Hematopoietic multipotent progenitor cell (in vitro differentiated cells): ENCODE data around the gene GIGYF2. TPM values are rescaled to one million over a fixed set of nuclear protein-coding genes. Genes with fewer than 3 reads are reported as not detected.
A peak's percentile ranks its signal among the peaks of the same experiment; 100 is the strongest.

Experiments
- DNase-seq, 3 donors: peaks; one replicate each; pipeline ENCODE4 v3.0.0-alpha.2; 2011 to 2015; ENCODE audit warnings: low read depth in 2 of 3, low spot score in 2 of 3
- total RNA-seq: library from RNA; depleted of rRNA; stranded (reverse); fragments of >200 nt; gene quantifications from one replicate; pipeline ENCODE4 v1.2.3, GENCODE V29; 2012

GIGYF2 gene
- total RNA-seq, 1 donor, result 60.6 TPM

DNA sequence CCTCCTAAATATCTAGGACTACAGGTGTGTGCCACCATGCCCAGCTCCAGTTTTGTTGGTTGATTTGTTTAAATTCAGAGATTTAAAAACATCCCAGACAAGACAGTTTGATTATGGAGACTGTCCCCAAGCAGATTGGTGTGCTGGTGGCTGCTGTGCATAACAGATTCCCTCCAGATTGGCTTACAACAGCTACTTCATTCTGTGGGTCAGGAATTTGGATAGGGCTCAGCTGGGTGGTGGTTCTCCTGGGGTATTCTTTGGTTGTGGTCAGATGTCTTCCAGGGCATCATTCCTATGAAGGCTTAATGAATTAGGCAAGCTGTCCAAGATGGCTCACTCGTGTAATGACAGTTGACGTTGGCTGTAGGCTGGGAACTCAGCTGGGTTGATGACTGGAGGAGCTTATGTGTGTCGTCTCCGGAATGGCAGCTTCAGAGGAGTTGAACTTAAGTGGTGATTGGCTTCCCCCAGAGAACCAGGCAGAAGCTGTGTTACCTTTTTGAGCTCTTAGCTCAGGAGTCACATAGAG is 162.3 kb downstream of the GIGYF2 start:
- DNase-seq, result no peak

DNA sequence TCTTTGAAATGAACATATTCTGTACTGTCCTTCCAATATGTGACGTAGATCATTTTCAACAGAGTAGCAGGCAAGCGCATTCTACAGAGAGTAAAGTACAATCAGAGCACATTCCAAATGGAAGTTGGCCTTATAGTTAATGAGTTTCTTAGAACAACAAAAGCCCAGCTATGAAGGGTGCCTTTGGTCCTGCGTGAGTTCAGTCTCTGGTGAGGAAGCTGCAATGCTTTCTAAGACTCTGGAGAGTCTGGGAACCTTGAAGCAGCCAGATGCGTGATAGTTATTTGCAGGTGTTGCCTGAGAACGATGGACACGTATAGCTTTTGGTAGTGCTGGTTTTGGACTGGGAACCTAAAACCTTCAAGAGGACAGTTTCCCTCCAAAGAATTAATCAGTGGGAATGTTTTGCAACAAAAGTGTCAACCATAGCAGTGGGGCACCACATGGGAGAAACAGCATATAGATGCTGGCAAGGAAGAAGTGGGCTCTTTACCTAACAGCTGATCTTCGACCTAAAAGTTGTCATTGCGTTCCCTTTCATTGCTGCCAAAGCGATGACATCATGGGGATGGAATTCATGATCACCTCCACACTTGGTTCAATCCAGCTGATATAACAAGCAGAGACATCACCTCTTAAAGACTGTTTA is 163.6 kb downstream of the GIGYF2 start:
- DNase-seq, result no peak

DNA sequence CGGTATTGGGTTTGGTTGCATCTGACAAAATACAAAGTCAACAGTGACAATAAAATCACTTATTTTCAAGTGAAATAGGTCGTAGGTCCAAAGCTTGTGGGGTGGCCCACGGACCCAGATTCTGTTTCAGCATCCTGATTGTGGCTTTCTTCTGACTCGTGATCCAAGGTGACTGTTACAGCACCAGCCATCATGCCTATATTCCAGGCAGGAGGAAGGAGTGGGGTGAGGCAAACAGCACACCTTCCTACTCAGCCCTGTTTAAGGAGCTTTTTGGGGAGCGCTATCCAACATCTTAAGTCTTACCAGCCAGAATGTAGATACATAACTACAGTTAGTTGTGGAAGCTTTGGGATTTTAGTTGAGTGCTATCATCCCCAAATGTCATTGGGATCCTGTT is 164.2 kb downstream of the GIGYF2 start:
- DNase-seq, result no peak

DNA sequence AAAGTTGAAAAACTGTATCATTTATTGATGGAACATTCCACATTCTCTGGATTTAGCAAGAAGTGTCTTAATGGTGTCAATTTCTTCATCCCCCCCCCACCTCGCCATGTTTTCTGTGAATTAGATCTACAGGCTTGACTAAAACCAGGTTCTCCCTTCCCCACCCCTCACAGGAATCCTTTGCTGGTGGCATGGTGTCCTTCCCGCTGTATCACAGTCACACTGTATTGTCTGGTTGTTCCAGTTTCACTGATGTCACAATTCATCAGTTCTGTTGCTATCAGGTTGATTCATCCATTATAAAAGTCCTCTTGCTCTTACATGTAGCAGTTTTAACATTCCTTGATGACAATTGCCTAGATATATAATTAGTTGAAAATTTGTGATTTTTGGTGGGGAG is 166.9 kb downstream of the GIGYF2 start:
- DNase-seq, result no peak

DNA sequence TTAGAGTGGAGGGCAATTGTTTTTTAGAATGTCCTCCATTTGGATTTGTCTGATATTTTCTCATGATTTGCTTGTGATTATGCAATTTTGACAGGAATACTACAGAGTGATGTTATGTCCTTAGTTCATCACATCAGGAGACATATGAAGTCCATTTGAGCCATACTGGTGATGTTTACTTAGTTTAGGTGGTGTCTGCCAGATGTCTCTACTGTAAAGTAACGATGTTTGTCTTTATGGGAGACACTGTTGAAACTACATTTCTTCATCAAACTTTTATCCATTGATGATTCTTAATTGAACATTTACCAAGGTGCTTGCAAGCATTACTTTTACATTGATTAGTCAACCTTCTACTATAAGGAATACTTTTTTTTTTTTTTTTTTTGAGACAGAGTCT is 168.0 kb downstream of the GIGYF2 start:
- no peak for DNase-seq

DNA sequence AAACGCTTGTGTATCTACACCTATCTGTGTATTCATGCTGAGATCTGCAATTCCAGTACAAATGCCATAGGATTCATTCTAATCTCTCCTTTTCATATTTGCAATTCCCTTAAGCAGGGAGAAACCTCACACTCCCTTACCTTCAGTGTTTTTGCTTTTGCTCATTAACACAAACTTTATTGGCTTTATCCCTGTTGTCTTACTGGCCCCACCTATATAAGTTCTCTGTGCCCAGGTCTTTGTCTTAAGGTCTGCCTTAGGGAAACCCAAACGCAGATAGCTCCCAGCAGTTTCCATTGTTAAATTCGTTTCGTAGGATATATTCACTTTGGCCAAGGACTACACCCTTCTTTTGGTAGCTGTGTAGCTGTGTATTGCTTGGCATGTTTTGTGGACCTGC is 169.0 kb downstream of the GIGYF2 start:
- no peak for DNase-seq

DNA sequence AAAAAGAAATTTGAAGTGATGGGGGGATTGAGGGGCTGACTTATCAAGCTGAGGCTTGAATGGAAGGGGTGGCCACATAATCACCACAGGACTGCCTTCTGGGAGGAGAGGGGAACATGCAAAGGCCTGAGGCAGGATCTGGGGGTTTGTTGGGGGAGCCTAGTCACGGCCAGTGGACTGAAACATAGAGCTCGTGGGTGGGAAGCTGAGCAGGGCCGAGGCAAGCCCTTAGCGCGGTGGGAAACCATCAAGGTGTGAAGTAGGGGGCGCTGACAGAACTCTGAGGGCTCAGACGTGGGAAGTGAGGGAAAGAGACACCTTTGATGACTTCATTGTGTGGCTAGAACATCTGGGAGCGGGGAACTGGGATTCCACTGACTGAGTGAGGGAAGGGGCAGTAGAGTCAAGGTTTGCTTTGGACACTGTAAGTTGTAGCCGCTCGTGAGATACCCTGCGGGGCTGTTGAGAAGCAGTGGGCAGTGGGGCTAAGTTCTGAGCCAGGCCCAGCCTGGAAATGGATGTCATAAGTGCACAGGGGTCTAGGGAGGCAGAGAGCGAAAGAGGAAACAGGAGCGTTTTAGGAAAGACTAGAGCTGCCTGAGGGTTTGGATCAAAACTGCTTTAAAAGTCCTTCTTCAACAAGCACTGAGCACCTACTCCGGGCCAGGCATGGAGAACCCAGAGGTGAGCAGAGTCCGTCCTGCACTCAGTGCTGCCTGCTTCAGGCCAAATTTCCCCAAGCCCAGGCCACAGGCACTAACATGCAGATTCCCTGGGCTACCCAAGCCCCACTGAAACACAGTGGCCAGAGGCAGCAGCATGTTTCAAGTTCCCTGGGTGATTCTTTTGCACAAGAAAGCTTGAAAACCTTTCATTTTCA is 172.2 kb downstream of the GIGYF2 start:
- DNase-seq, result no peak

DNA sequence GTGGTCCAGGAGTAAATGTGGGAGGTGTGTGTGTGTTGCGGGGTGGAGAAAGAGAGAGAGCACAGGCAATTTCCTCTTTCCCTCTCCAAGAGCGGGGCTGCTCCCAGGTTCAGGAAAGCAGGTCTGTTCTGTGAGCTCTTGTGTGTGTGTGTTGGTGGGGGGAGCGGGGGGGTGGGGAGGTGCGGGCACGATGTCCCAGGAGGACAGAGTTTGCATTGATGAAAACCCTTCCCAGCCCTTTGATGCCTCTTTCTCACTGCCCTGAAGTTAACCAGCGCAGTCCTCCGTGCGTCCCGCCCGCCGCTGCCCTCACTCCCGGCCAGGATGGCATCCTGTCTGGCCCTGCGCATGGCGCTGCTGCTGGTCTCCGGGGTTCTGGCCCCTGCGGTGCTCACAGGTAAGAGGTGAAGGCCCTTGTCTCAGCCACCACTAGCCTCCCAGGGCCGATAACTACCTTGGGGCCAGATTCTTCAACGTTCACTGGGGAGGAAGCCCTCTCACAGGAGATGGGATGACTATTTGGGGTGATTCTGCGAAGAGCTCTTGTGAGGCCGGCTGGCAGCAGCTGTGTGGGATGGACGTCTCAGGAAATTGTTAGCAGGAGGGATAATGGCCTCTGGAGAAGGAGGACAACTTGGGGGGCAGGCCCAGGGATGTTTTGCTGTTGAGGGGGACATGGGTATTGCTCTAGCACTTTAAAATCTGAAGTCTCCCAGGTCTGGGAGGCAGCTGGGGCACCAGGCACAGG is 173.1 kb downstream of the GIGYF2 start, which contains the start of gene SNORC:
Gene SNORC (plus strand): TSS at position 247 of the 748 bp plus-strand sequence. CDS start 78 bp downstream, at position 325.
- DNase-seq, result no peak

DNA sequence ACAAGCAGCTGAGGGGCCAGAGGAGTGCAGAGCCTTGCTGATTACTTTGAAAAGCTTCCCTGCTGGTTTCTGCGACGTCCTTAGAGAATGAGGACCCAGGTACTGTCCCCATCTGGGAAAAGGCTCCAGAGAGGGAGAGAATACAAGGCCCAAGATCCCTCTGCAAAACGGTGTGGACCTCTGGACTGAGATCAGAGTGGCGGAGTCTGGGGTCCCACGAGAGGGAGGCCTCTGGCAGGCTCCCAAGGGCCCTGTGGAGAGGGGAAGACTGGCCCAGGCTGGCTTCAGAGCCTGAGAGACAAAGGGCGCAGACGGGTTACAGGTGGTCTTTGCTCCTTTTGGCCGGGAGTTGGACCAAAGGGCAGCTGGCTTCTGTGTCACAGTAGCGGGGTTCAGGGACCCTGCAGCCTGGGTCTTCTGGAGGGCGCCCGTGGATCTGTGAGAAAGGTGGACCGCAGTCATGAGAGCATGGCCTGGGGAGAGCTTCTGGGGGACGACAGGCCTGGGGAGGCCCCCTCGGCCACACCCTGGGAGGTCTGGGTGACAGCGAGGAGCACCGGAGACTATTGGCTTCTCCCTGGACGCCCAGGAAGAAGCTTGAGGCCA is 173.7 kb downstream of the GIGYF2 start:
- DNase-seq, result no peak

DNA sequence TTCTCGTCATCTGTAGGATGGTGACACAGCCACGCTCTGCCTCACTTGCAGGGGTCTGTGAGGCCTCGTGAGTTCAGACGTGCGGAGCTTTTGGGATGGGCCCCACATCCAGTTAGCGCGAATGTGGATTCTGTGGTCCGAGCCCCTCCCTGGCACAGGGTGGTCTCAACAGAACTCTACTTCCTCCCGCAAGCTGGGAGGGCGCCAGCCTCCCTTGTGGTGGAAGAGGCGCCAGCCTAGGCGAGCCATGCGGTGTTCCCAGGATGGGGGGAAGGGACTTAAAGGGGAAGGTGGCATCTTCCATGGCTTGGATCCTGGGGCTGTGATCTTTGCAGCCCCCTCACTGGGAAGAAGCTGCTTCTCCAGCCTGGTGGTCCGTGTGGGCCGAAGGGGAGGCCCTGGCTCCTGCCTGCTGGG is 174.3 kb downstream of the GIGYF2 start:
- DNase-seq, result peak in 1 of 3 donors; percentile 29

DNA sequence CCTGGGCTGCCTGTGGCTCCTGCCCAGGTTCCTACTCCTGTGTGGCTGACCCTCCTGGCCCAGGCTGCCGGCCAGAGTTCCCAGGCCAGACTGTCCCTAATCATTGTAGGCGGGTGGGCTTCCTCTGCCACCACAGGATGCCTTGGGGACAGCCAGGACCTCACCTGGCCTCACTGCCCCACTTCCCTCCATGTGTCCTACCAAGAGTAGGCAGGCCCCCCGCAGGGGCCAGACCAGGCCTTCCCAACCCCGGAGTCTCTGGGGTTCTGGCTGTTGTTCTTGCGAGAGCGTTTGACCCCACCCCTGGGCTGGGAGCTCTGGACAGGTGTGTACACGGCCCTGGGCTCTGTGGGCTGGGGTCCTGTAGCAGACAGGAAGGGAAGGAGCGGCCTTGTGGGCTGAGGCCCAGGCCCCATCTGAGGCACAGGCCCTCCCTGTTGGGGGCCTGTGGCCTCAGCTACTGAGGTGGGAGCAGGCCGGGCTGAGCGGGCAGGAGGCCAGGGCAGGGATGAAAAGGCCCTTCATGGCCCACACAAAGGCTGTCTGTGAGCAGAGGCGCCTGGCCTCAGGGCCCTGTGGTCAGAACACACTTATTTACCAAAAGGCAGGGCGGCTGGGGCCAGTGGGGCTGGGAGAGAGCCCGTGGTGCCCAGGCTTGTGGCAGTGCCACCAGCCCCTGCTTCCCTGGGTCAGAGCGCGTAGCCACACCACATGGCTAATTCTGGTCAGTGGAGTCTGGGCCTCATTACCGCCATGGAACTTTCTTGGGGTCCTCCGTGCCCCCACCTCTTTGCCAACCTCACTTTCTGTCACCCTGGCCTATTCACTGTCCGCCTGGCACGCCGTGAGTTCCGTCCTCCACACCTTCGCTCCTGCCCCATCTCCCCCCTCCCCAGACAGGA is 175.0 kb downstream of the GIGYF2 start:
- DNase-seq, result no peak

DNA sequence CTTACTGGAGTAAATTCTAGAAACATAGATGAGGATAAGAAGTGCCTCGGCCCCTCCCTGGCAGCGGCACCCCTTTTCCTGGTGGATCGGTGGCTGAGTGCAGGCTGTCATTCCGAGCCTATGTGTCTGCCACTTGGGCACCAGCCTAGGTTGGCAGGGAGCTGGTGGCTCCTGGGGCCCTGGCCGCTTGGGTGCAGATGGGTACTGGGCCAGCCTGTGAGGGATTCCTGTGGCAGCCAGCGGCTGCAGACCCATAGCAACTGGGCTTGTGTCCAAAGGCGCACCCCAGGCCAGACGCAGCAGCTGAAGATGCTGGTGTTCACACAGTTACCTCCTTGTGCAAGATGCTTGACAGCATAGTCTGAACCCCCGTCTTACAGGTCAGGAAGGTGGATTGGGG is 175.7 kb downstream of the GIGYF2 start:
- DNase-seq, result no peak

DNA sequence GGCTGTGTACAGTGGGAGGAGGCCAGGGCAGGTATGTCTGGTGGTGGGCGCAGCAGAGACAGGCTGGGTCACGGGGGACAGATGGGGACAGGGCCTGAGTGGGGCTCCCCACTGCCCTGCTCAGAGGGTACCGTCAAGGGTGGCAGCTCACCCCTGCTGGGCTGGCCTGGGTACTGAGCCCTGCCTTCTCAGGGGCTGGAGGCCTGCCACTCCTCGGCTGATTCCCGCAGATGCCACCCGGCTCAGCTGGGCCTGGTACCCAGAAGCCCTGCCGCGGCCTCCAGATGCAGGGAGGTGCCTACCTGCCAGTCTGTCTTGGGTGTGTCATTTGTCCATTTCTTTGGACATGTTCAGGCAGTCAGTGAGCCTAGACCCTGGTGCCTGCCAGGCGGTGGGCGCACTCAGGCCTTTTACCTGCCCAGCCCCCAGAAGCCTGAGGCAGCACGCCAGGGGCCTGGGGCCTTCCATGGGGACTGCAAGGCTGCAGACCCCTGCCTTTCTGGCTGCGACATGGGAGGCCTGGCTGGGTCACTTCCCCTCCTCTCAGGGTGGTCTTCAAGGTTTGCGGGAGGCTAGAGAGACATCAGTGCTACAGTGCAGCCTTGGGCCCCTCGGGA is 176.3 kb downstream of the GIGYF2 start:
- DNase-seq, result no peak

DNA sequence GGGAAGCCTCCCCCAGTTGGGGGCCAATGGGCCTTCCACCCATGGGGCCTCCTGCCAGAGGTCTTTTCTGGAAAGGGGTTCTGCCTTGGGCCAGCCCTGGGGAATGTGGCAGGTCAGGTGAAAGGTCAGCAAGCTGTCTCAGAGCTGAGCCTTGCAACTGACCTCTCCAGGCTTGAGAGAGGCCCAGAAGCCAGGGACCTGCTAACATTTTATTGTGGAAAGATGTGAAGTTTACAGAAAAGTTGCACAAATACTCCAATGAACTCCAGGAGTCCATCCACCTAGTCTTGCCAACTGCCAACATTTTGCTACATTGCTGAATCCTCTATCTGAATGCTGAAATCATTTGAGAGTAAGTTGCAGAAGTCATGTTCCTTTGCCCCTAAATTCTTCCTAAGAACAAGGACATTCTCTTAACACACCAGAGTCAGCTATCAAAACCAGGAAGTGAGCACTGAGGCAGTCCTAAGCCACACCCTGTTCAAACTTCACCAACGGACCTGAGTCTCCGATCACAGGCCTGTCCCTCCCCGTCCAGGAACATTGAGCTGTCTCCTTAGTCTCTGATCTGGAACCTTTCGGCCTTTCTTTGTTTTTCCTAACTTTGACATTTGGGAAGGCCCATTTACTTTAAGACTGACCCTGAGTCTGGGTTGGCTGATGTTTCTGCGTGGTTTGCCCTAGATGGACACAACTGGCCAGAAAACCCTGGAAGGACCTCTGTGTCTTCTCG is 176.9 kb downstream of the GIGYF2 start:
- DNase-seq, result no peak

DNA sequence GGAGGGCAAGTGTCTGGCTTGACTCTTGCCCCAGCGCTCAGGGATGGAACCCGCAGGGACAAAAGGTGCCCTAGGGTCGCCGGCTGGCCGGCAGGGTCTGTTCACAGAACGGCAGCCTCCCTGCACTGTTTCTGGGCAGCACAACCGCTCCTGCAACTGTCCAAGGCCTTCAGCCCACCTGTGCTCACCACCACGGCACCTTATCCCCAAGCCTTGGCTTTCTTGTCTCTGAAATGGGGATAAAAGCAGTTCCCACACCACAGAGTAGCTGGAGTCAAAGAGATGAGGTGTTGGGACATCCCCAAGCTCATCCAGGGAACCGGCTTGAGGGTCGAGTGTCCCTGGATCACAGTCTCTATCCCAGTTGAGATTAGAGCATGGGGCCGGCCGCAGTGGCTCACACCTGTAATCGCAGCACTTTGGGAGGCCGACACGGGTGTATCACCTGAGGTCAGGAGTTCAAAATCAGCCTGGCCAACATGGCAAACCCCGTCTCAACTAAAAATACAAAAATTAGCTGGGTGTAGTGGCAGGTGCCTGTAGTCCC is 177.6 kb downstream of the GIGYF2 start:
- no peak for DNase-seq

DNA sequence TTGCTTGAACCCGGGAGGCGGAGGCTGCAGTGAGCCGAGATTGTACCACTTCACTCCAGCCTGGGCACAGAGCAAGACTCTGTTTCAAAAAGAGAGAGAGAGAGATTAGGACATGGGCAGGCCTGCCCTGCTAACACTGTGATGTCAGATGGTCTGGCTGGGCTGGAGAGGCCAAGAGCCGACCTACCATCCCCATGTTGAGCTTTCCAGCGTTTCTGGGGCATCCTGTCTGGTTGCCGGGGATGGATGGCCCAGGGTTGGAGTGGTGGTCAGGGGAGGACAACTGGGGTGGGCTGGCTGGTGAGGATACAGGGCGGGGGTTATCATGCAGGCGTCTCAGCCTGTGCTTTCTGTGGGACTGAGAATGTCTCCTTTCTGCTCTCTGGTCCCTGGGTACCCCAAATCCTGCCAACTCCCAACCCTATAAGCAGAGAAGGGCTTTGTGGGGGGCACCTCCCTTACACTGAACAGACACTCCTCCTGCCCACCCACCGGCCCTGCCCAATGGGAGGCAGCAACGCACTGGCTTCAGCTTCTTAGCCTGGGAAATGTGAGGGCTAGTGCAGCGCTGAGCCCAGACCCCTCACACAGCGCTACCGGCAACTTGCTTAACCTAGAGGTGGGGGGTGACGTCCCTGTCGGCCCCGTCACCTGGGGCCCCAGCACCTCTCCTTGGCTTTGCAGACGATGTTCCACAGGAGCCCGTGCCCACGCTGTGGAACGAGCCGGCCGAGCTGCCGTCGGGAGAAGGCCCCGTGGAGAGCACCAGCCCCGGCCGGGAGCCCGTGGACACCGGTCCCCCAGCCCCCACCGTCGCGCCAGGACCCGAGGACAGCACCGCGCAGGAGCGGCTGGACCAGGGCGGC is 178.4 kb downstream of the GIGYF2 start:
- peak in 1 of 3 donors; percentile 26 for DNase-seq
